OCI-M2 (cell line): Measurements from ENCODE around the gene STK11.
A peak's percentile ranks its signal among the peaks of the same experiment; 100 is the strongest.
"Not testable (repeated sequence)": the region's sequence is repeated elsewhere in the genome, so short reads cannot be mapped to it uniquely, and the experiment has no call there.

Experiments
- DNase-seq: peaks from one replicate; lab custom pipeline; 2025; ENCODE audit not compliant: unreplicated experiment; lab: John Stamatoyannopoulos, UW

Gene STK11

GRCh38 chr19:1168572-1169410, 36.8 kb upstream of the STK11 start:
- no peak for DNase-seq

GRCh38 chr19:1169411-1169791, 36.2 kb upstream of the STK11 start:
- DNase-seq, result no peak

GRCh38 chr19:1169921-1170885, 35.4 kb upstream of the STK11 start:
- no peak for DNase-seq

- DNase-seq, result no peak
Observed at GRCh38 chr19:1170938-1171754, 34.4 kb upstream of the STK11 start.

GRCh38 chr19:1171755-1172352, 33.7 kb upstream of the STK11 start:
- no peak for DNase-seq

- DNase-seq, result no peak
Observed at GRCh38 chr19:1172353-1173158, 33.0 kb upstream of the STK11 start.

GRCh38 chr19:1173159-1173844, 32.3 kb upstream of the STK11 start:
- DNase-seq, result no peak

- DNase-seq, result peak; percentile 30
Observed at GRCh38 chr19:1173845-1174809, 31.5 kb upstream of the STK11 start, which contains the start of gene SBNO2. SBNO2 (minus strand) TSS chr19:1174268; CDS start chr19:1154276, 19,992 bp downstream.

- DNase-seq, result no peak
Observed at GRCh38 chr19:1177322-1178114, 28.1 kb upstream of the STK11 start.

- no peak for DNase-seq
Observed at GRCh38 chr19:1181606-1182005, 24.0 kb upstream of the STK11 start.

GRCh38 chr19:1182068-1182467, 23.5 kb upstream of the STK11 start:
- no peak for DNase-seq

GRCh38 chr19:1182727-1183126, 22.9 kb upstream of the STK11 start:
- no peak for DNase-seq

GRCh38 chr19:1183543-1184172, 21.9 kb upstream of the STK11 start:
- no peak for DNase-seq

- DNase-seq, result no peak
Observed at GRCh38 chr19:1189419-1189818, 16.2 kb upstream of the STK11 start.

- DNase-seq, result no peak
Observed at GRCh38 chr19:1199531-1199930, 6.0 kb upstream of the STK11 start.

GRCh38 chr19:1200614-1201013, 5.0 kb upstream of the STK11 start:
- not testable (repeated sequence) for DNase-seq
